ENCODE measurements around the gene TEX2. TPM values are rescaled to one million over a fixed set of nuclear protein-coding genes. Genes with fewer than 3 reads are reported as not detected.

The TEX2 gene
- total RNA-seq, 6 donors from 2014 or later, result 42.3 to 96.1 (median 53.4) TPM

DNA sequence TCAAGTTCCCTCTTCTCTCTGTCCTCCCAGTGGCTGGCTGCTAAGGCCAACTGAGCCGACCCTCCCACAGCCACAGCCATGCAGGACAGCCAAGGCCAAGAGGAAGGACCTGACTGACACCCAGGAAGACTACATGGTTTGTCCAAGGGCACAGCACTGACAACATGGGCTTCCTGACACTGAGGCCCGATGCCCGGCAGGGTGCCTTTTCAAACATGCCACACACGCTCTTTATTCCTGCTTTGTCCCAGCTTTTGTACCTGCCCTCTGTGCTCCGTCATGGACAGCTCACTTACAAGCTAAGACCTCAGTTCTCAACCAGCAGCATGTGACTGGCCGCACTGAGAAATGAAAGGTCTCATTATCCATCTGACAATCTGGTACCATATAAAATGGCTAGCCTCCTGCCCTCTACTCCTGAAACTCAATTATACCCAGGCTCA is 45.8 kb downstream of the TEX2 start:
- Histone ChIP-seq H3K36me3 (peaks cover 7 to 18% (median 14%) of the 10 kb centered on the region in 4 donors), H3K9me3 (no peaks in the 10 kb centered on the region), H3K27me3 (no peaks in the 10 kb centered on the region), H3K4me3 (no peak overlapping the region), H3K4me1 (peaks cover 17 to 24% (median 22%) of the 10 kb centered on the region in 4 donors), H3K27ac (peak overlapping the region in 3 of 4 donors; percentile 36 to 52 (median 45))
- no peak for ATAC-seq (ENCODE audit: low FRiP score in 2 of 2)
- no peak for TF ChIP-seq EP300 (IDR thresholded peaks at IDR 0.05)
- TF ChIP-seq, protein P1, sequence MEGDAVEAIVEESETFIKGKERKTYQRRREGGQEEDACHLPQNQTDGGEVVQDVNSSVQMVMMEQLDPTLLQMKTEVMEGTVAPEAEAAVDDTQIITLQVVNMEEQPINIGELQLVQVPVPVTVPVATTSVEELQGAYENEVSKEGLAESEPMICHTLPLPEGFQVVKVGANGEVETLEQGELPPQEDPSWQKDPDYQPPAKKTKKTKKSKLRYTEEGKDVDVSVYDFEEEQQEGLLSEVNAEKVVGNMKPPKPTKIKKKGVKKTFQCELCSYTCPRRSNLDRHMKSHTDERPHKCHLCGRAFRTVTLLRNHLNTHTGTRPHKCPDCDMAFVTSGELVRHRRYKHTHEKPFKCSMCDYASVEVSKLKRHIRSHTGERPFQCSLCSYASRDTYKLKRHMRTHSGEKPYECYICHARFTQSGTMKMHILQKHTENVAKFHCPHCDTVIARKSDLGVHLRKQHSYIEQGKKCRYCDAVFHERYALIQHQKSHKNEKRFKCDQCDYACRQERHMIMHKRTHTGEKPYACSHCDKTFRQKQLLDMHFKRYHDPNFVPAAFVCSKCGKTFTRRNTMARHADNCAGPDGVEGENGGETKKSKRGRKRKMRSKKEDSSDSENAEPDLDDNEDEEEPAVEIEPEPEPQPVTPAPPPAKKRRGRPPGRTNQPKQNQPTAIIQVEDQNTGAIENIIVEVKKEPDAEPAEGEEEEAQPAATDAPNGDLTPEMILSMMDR (IDR thresholded peaks at IDR 0.05), result no peak
- 81 to 94% methylated on average over 6 of the region's 6 CpGs for WGBS, 2 donors
- DNase-seq, result no peak

DNA sequence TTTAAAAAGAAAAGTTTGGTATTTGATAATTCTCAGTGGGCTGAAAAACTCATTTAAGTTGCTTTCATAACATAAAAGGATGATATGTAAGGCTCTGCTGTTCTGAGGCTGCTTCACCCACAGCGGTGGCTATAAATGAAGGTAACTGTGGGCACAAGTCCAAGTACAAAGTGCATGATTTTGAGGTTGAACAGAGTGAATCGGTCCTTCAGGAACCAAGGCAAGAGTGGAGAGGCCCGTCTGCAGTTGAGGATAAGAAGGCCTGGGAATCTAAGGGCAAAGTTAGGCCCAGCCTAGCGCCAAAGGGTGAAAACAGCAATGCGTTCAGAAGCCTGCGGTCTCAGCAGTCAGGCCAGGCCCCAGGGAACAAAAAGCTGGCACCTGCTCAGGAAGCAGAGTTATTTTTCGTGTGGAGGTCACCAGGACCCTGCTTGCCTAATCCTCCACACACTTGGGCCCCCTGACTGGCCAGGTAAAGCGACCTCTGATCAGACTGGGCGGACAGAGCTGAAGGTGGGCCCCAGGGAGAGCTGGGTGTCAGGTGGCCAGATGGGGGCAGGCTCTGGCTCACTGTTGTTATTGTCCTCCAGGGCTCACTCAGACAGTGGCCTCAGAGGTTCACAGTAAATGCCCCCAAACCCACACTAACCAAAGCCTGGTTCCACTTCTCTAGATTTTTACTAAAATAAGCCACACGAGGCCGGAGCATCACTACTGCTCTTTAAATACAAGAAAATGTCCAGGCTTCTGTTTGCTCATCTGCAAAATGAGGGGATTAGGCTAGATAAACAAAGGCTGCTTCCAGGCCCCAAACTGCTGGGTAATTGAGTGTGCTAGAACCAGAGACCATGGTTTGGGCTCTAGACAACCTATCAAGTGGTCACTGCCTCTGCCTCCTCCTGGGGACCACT is 46.5 kb downstream of the TEX2 start:
- TF ChIP-seq, protein P1 (IDR thresholded peaks at IDR 0.05), result no peak
- TF ChIP-seq EP300 (IDR thresholded peaks at IDR 0.05) (no peak), POLR2A (IDR thresholded peaks at IDR 0.05) (no peak), POLR2AphosphoS5 (IDR thresholded peaks at IDR 0.05) (no peak)
- Histone ChIP-seq H3K4me3 (no peak overlapping the region), H3K36me3 (peaks cover 7 to 24% (median 19%) of the 10 kb centered on the region in 4 donors), H3K4me1 (peaks cover 17 to 24% (median 22%) of the 10 kb centered on the region in 4 donors), H3K9me3 (no peaks in the 10 kb centered on the region), H3K27ac (peak overlapping the region; percentile 36 to 52 (median 44)), H3K27me3 (no peaks in the 10 kb centered on the region)
- WGBS, 2 donors, result 59 to 72% methylated on average over 8 to 11 of the region's 11 CpGs
- peak; percentile 28 to 64 for ATAC-seq (ENCODE audit: low FRiP score in 2 of 2)
- DNase-seq, result no peak

DNA sequence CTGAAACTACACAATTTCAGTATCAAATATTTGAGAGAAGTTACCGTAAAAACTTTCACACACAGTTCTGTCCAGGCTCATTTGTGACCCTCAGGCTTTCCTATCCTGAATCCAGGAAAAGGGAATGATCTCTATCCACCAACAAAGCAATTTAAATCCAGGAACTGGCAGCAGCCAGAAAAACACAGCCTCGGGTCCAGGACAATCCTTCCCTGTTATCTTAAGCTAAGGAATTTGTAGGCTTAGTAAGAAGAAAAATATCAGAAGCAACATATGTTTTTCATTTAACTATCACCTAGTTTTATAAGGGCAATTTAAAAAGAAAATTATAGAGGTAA is 47.1 kb downstream of the TEX2 start:
- H3K4me3 ChIP-seq, result no peak overlapping the region
- ATAC-seq (ENCODE audit: low FRiP score in 2 of 2) (no peak), DNase-seq (no peak)
- H3K9me3 ChIP-seq, result no peaks in the 10 kb centered on the region
- peaks cover 17 to 24% (median 22%) of the 10 kb centered on the region in 4 donors for H3K4me1 ChIP-seq
- peaks cover 7 to 27% (median 19%) of the 10 kb centered on the region in 4 donors for H3K36me3 ChIP-seq
- H3K27ac ChIP-seq, result peak overlapping the region in 2 of 4 donors; percentile 36 to 45
- no peaks in the 10 kb centered on the region for H3K27me3 ChIP-seq
- WGBS, 2 donors, result 48 to 64% methylated on average over 2 of the region's 2 CpGs
- TF ChIP-seq POLR2AphosphoS5 (IDR thresholded peaks at IDR 0.05) (no peak), EP300 (IDR thresholded peaks at IDR 0.05) (no peak), POLR2A (IDR thresholded peaks at IDR 0.05) (no peak)
- TF ChIP-seq, protein P1 (IDR thresholded peaks at IDR 0.05), result no peak

DNA sequence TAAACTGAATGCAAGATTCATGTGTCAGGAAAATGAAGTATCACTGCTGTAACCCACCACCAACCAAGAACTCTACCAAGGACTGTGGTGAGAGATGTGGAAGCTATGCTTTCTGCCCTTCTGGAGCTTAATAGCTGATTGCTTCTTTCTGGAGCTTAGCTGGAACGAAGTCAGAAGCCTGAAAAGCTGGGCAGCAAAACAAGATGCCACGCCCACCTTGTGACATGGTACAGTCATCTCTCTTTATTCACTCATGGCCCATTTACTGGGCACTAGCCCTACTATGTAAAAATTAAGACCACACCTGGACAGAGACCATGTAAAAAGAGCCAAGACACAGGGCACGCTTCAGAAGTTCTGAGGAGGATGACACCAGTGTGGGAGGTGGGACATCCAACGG is 48.1 kb downstream of the TEX2 start:
- Histone ChIP-seq H3K27me3 (no peaks in the 10 kb centered on the region), H3K36me3 (peaks cover 7 to 27% (median 19%) of the 10 kb centered on the region in 4 donors), H3K4me1 (peaks cover 17 to 24% (median 22%) of the 10 kb centered on the region in 4 donors), H3K27ac (peak overlapping the region in 1 of 4 donors; percentile 27), H3K4me3 (no peak overlapping the region), H3K9me3 (no peaks in the 10 kb centered on the region)
- TF ChIP-seq EP300 (IDR thresholded peaks at IDR 0.05), result no peak
- DNase-seq (no peak), ATAC-seq (ENCODE audit: low FRiP score in 2 of 2) (peak in 1 of 2 donors; percentile 20)
- 94 to 96% methylated on average over 4 of the region's 4 CpGs for WGBS, 2 donors

DNA sequence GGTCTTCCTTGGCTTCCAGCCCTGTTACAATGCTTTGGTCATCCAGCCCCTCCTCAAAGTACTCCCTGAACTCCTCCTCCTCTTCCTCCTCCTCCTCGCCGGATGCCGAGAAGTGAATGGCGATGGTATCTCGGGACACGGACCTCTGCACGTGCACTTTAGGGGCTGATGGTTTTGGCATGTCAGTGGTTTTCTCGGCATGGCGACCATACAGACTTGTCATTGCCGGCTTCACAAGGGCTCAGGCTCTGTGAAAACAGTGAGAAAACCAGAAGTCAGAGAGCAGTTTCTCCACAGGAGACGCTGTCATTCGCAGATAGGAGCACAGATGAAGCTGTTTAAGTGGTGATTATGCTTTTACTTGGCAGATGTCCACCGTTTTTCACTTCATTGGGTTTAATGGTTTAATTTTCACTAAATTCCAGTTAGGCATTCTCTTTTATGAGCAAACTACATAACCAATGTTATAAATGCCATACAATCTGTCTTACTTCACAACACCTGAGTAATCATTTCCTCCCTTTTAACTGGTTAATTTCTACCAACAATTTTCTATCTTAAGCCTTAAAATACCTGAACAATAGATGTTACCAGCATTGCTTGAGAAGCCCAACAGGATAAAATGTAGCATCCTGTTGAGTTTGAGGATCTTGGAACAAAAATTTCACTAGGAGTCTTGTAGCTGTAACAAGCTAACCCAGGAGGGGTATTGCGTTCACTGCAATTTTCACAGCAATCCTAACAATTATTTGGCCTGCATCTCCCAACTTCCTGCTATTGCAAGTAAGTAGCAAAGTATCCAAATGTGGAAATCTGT is 48.9 kb downstream of the TEX2 start:
- DNase-seq, result no peak
- peaks cover 17 to 28% (median 23%) of the 10 kb centered on the region in 4 donors for H3K4me1 ChIP-seq
- no peaks in the 10 kb centered on the region for H3K27me3 ChIP-seq
- no peak overlapping the region for H3K4me3 ChIP-seq
- H3K36me3 ChIP-seq, result peaks cover 7 to 27% (median 19%) of the 10 kb centered on the region in 4 donors
- ATAC-seq (ENCODE audit: low FRiP score in 2 of 2), result no peak
- WGBS, 2 donors, result 91 to 93% methylated on average over 12 to 14 of the region's 14 CpGs
- TF ChIP-seq POLR2AphosphoS5 (IDR thresholded peaks at IDR 0.05) (no peak), POLR2A (IDR thresholded peaks at IDR 0.05) (no peak), EP300 (IDR thresholded peaks at IDR 0.05) (no peak)
- TF ChIP-seq, protein P1 (IDR thresholded peaks at IDR 0.05), result no peak
- no peaks in the 10 kb centered on the region for H3K9me3 ChIP-seq
- peak overlapping the region in 1 of 4 donors; percentile 27 for H3K27ac ChIP-seq
